GM19099 (cell line): ENCODE measurements around the gene MCTP2.

Source experiments
- POLR2A ChIP-seq: IDR thresholded peaks from 3 replicates; pipeline ENCODE4 v1.6.1; 2011; ENCODE audit warnings: low read depth; ENCODE audit not compliant: insufficient read length; ENCODE audit errors: extremely low read depth

The MCTP2 gene

DNA sequence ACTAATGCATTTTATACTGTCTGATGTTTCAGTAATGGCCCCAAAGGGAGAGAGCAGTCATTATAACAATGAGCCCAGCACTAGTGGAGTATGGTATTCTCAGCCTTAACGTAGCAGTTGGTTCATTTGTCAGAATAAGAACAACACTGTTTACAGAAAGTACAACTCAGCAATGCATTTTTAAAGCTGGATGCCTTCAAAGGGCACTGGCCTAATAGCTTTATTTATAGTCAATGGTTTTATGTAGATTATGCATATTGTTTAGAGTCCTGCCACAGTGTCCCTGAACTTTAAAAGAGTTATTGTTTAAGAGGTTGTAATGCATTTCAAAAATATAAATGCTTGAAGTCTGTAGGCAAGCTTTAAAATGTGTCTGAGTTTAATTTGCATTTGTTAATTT is 211.1 kb downstream of the MCTP2 start:
- no peak for TF ChIP-seq POLR2A

DNA sequence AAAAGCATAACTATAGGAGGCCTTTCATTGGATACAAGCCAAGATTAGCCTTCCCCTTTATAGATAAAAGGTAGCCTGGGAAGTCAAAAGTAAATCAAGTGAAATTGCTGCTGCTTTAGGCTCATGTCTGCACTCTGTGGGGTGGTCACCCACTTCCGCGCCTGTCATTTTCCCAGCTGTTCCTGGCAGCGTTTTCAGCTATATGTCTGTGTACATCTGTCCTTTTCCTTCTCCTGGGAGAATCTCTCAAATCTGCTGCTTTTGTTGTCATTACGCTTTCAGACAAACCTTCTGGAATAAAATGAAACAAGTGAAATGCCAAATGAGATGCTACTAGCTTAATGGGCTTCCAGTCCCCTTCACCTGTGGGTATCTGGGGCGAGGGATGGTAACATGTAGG is 211.8 kb downstream of the MCTP2 start:
- no peak for TF ChIP-seq POLR2A

DNA sequence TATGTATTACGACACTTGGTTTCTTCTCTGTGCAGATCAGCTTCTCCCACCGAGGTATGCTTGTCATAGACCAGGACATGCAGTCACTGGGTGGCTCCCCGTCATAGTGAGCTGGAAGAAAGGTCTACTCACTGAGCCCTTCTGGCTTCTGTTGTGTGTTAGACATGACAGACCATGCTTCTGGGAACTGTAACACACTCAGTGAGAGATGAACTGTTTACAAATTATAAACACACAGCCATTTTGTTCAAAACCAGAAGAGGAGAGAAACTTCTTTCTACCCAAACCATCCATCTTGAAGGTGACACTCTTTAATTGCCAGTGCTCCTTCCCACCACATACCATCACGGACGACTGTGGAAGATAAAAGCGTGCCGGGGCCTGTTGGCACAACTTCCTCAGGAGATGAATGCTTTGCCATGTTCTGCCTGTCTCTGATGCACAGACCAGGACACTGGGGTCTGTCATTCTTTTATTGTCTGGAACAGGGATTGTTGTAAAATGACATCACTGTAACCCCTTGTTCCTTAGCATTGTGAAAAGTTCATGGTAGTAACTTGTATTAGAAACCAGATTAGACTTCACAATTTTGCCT is 214.3 kb downstream of the MCTP2 start:
- TF ChIP-seq POLR2A, result no peak

DNA sequence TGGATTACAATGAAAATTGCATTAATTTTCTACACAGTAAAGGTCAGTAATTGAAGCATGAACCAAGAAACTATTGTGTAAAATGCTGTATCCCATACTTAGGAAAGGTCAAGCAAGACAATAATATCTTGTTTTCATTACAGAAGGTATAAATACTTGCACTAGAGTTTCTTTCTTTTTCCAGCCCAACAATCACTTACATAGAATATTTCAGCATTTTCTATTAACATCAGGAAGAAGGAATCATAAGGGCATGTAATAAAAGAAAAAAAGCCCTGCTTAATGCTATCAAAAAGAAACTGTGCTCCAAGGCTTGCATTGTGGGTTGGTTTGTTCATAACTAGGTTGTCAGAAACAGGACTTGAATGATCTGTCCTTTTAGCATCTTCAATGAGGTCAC is 215.1 kb downstream of the MCTP2 start:
- TF ChIP-seq POLR2A, result no peak

DNA sequence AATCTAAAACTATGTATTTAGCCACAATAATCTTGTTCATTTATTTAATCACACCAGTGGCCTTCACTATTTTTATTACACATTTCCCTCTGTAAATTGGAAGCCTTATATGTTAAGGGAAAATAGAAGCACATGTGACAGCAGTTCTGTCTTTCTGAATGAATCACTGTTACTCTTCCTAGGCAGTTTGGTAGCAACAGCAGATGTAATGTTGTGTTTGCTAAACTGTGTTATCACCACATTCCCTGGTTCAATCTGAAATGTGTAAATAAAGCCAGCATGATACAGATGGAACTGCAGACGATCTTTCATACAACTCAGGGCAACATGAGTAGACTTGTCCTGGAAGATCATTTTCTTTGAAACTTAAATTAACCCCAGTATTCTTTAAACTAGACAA is 220.1 kb downstream of the MCTP2 start:
- TF ChIP-seq POLR2A, result no peak

DNA sequence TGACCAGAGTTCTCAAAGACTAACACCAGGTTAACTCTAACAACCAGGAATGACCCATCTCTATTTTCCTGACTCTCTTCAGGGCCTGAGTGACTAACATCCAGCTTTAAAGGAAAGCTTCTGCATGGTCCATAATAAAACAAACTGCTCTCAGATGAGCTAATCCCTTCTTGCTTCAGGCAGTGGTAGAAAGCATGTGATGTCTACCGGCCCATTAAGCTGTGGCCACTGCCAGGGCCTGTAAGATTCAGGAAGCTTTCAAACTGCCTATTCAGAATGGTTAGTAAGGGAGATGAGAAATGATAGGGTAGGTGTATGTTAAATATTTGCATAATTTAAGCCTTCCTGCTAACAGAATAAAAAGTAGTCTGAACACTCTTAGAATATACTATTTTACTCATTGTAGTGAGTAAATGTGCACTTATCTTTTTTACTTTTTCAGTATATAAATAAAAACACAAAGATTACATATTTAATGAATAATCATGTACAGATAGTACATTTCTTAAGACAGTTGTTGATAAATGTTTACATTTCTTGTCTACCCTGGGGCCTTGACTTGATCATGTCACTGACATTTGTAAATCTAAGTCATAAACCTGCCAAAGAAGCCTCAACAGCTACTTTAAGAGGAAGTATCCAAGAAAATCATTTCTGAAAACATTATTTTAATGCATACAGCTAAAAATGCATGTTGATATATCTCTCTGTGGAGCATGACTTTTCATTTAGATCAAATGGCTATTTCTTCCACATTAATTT is 222.0 kb downstream of the MCTP2 start:
- no peak for TF ChIP-seq POLR2A

DNA sequence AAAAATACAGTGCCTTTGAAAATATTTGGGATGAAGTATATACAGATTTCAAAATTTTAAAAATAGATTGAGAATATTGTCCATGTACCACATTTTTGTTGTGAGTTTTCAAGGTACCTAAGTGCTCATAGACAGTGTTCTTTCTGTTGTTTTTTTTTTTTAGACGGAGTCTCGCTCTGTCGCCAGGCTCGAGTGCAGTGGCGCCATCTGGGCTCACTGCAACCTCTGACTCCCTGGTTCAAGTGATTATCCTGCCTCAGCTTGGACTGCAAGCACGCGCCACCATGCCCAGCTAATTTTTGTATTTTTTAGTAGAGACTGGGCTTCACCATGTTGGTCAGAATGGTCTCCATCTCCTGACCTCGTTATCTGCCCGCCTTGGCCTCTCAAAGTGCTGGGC is 223.9 kb downstream of the MCTP2 start:
- no peak for TF ChIP-seq POLR2A

DNA sequence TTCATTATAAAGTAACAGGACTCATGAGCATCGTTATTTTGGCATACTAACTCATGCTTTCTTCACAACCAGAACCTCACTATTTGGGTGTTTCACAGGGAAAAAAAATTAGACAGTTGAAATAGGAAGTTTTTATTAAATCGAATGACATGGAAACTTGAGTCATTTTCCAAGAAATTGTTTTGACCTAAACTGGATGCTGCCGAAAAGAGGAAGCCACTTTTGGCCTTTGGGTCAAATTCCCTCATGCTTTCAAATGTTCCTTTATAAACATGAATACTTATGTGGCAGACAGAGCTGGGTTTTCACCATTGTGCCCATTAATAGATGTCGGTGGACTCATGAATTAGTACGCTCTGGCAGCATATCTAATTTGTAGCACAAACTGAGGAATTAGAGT is 224.9 kb downstream of the MCTP2 start:
- no peak for TF ChIP-seq POLR2A

DNA sequence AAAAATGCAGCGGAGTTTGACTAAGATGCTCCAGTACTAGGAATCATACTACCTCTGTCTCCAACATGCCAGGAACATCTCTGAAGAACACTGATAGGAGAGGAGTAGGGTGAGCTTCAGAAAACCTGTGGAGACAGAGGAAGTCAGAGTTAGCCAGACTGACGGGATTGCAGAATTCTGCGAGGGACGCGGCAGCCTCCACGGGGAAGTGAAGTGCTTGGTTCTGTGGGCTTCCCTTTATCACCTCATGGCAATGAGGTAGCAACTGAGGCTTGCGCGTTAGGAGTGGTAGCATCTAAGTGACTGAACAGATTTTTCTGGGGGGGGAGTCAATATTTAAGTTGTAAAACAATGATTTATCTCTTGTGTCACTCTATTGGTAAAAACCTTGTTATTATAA is 226.3 kb downstream of the MCTP2 start:
- no peak for TF ChIP-seq POLR2A

DNA sequence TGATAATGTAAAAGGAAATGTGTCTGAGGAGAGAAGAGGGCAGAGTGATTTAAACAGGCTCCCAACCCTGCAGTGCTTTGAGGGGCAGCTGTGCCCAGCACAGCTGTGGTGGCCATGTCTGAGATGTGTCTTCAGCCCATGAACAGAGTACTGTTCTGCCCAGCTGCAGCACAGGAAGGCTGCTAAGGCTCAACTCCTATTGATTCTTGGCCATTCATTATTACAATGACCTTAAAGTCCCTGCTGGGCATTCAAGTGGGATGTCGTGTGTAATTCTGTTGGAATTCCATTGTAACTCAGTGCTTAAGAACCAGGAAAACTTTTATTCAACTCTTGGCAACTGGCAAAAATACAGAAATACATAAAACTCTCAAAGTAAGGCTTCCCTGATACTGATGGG is 229.3 kb downstream of the MCTP2 start:
- no peak for TF ChIP-seq POLR2A

DNA sequence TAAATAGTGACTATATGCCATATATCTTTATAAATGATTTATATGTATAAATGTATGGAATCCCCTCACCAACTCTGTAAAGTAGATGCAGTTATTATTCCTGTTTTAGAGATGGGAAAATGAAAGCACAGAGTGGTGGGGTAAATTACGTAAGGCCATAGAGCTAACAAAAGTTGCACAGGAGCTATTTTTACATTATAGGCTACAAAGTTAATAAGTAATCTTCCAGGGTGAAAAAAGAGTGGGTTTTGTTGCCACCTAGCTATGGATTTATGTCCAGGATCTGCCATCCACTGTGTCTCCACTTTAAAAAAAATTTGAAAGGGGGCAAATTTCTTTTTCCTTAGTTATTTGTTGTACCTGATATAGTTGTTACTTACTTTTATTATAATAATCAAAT is 235.7 kb downstream of the MCTP2 start:
- TF ChIP-seq POLR2A, result no peak

DNA sequence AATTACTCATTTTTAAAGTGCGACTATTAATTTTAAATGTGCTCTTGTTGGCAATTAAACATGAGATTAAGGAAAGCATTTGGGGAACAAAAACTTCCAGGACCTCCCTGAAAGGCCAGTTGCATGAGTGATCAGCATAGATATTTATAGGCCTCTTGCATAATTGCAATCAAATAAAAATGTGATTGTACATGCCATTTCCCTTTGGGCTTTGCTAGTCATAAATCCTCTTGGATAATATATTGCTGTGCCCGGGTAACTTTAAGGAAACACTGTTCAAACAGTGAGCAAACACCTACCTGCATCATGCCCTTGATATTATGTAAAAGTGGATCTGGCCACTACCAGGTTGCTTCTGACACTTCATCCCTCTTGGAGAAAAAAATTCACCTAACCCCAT is 239.1 kb downstream of the MCTP2 start:
- TF ChIP-seq POLR2A, result no peak

DNA sequence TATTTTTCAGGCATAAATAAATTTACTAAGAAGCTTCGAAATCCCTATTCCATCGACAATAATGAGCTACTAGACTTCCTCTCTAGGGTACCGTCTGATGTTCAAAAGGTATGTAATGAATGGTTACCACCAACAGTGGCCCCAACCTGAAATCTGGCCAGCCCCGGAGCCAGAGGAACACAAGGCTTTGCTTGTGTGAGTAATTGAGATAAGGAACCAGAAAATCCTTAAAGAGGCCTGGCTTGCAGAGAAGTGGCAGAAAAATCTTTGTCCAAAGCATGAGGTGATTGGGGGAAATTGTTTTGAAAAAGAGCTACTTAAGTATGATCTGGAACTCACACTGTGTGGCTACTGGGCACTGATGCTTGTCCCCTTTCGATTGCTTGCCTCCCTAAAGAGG is 245.3 kb downstream of the MCTP2 start:
- no peak for TF ChIP-seq POLR2A

DNA sequence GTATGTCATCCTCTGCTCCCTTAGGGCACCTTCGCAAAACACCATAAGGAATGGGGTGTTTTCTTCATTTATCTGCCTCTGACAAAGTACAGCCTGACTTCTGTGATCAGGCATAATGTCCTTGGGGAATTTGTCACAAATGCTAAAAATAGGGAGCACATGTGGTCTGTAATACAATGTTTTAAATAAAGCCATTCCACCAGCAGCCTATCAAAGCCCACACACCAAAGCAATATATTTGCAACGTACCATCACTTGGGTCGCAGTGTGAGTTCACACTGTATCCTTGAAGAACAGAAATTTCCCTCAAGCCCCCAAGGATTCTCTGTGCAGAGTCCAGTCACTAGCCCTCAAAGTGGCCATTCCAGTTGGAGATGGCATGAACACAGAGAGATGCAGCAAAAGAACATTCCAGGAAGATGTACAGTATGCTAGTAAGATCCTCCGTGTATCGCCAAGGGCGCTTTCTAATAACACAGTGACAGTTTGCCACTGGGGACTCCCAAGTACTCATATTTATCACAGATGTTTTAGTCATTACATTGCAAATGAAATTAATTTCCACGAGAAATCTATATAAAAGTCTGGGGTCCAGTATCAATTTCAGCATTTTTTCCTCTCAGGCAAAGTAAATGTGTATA is 246.7 kb downstream of the MCTP2 start:
- TF ChIP-seq POLR2A, result no peak

DNA sequence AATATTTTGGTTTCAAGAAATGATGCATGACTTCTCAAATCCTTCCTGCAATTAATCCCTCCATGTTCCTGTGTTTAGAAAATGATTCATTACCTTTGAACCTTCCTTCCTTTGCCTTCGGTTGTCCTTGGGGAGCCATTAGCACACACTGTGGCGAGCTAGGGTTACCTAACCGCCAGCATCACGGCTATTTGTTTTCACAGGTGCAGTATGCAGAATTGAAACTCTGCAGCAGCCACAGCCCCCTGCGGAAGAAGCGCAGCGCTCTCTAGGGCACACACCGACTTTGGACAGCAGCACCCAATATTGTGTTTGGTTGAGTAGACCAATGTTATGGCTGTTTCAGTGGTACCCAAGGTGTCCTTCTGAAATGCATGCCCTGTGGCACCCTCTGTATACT is 247.4 kb downstream of the MCTP2 start:
- no peak for TF ChIP-seq POLR2A

DNA sequence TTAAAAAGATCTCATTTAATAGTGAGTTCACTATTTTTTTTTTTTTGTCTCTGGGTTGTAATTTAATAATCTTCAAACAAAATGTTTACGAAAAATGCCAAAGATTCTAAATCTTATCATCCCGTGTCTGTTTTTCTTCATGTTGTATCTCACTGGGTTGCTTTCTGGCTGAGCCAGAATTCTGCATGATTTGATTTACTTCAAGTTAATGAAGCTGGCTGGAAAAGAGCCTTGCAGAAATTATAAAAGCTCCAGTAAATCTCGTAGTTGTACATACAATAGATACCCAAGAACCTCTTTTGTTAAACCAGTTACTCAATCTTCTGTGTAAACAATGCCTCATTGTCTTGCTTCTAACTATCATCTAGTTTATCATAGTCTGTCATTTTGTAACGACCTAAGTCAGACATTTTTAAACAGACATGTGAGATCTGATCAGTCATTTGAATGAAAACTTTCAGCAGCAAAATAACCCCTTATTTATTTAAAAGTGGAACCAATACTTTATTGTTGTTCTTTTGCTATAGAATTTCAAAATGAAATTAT is 249.0 kb downstream of the MCTP2 start:
- no peak for TF ChIP-seq POLR2A
